ENCODE data around the gene RALGPS1. TPM values are rescaled to one million over a fixed set of nuclear protein-coding genes. Genes with fewer than 3 reads are reported as not detected.

Gene RALGPS1
- total RNA-seq, 6 donors from 2014 or later, result 12.3 to 52.4 (median 17.1) TPM

DNA sequence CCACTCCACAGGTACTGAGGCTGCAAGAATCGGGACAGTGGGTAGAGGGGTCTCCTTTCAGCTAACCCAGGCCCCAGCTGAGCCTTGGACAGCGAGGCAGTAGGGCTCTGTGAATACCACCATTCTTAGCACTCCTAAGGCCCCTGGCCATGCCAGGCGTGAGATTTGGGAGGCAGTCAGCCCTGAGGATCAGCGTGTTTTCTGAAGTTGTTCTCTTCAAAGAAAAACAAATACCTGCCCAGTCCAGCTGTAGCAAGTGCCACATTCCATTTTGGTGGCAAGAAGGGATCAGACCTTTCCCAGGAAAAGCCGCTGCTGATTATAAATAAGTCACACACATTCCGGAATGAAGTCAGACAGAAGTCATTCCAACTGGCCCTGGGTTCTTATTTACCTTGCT lies 47.8 kb downstream of the RALGPS1 start:
- ATAC-seq (ENCODE audit: low FRiP score in 2 of 2) (peak in 1 of 2 donors; percentile 68), DNase-seq (no peak)
- 65 to 84% methylated on average over 5 to 6 of the region's 6 CpGs for WGBS, 2 donors
- no peak for TF ChIP-seq POLR2AphosphoS5 (IDR thresholded peaks at IDR 0.05)
- TF ChIP-seq EP300 (IDR thresholded peaks at IDR 0.05), result no peak
- TF ChIP-seq, protein P1, sequence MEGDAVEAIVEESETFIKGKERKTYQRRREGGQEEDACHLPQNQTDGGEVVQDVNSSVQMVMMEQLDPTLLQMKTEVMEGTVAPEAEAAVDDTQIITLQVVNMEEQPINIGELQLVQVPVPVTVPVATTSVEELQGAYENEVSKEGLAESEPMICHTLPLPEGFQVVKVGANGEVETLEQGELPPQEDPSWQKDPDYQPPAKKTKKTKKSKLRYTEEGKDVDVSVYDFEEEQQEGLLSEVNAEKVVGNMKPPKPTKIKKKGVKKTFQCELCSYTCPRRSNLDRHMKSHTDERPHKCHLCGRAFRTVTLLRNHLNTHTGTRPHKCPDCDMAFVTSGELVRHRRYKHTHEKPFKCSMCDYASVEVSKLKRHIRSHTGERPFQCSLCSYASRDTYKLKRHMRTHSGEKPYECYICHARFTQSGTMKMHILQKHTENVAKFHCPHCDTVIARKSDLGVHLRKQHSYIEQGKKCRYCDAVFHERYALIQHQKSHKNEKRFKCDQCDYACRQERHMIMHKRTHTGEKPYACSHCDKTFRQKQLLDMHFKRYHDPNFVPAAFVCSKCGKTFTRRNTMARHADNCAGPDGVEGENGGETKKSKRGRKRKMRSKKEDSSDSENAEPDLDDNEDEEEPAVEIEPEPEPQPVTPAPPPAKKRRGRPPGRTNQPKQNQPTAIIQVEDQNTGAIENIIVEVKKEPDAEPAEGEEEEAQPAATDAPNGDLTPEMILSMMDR (IDR thresholded peaks at IDR 0.05), result no peak
- no peak for TF ChIP-seq POLR2A (IDR thresholded peaks at IDR 0.05)
- no peak overlapping the region for H3K4me3 ChIP-seq
- H3K27ac ChIP-seq, result peak overlapping the region; percentile 50 to 72 (median 55)
- no peaks in the 10 kb centered on the region for H3K27me3 ChIP-seq
- H3K9me3 ChIP-seq, result no peaks in the 10 kb centered on the region
- H3K4me1 ChIP-seq, result peaks cover 4 to 38% (median 13%) of the 10 kb centered on the region in 4 donors
- H3K36me3 ChIP-seq, result no peaks in the 10 kb centered on the region

DNA sequence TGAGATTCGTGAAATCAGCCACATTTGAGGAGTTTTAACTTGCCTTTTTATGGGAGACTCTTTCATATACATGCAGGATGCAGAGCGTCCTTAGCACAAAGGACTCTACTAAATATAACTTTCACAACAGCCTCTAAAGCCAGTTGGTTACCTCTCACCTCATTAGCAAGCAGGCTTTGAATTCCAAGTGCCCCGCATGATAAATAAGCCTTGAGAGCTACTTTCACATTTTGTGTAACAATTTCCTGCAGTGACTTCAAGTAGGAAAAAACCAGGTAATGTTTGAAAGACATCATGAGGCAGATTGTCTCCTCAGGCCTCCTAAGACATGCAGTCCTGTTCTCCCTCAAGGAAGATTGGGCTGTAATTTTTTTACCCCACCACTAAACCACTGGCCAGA lies 50.5 kb downstream of the RALGPS1 start:
- H3K9me3 ChIP-seq, result no peaks in the 10 kb centered on the region
- no peak overlapping the region for H3K4me3 ChIP-seq
- peaks cover 4 to 29% (median 11%) of the 10 kb centered on the region in 4 donors for H3K4me1 ChIP-seq
- no peaks in the 10 kb centered on the region for H3K27me3 ChIP-seq
- WGBS, 2 donors, result 54 to 67% methylated on average over 3 of the region's 3 CpGs
- H3K36me3 ChIP-seq, result no peaks in the 10 kb centered on the region
- DNase-seq, result peak in 1 of 2 donors; percentile 49
- TF ChIP-seq EP300 (IDR thresholded peaks at IDR 0.05), result peak in 1 of 4 donors; percentile 30
- TF ChIP-seq, protein P1 (IDR thresholded peaks at IDR 0.05), result no peak
- ATAC-seq (ENCODE audit: low FRiP score in 2 of 2), result peak in 1 of 2 donors; percentile 63
- peak overlapping the region; percentile 3 to 57 (median 31) for H3K27ac ChIP-seq

DNA sequence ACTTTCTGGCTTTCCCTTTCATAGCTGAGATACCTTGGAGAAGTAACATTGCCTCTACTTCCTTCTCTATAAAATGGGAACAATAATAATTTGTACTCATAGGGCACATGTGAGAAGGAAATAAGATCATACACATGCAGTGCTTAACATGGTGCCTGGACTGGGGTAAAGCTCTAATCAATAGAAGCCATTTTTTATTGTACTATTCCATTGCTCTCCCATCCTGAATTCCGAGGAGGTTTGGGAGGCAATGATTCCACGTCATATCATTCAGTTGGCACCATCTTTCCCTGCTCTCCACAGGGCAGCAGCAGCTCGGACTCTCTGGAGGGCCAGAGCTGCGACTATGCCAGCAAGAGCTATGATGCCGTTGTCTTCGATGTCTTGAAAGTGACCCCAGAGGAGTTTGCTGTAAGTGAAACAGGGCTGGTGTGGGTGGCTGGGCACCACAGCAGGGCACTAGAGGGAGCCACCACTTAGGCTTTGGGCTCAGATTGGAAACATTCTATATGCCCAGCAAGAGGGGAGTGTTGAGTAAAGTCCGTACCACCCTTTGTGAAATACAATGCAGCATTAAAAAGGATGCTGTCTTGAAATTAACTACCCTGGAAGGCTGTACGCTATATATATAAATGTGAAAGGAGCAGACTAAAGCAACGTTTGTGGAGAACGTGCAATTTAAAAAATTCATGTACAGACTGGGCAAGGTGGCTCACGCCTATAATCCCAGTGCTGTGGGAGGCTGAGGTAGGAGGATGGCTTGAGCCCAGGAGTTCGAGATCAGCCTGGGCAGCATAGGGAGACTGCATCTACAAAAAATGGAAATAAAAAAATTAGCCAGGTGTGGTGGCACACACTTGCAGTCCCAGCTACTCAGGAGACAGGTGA lies 51.2 kb downstream of the RALGPS1 start:
- Histone ChIP-seq H3K4me3 (no peak overlapping the region), H3K4me1 (peaks cover 4 to 29% (median 11%) of the 10 kb centered on the region in 4 donors), H3K27me3 (no peaks in the 10 kb centered on the region), H3K36me3 (no peaks in the 10 kb centered on the region), H3K9me3 (no peaks in the 10 kb centered on the region), H3K27ac (peak overlapping the region; percentile 3 to 57 (median 31))
- TF ChIP-seq POLR2AphosphoS5 (IDR thresholded peaks at IDR 0.05) (no peak), POLR2A (IDR thresholded peaks at IDR 0.05) (no peak), EP300 (IDR thresholded peaks at IDR 0.05) (no peak)
- TF ChIP-seq, protein P1 (IDR thresholded peaks at IDR 0.05), result peak; percentile 48 to 66 (median 54)
- 77 to 86% methylated on average over 12 of the region's 12 CpGs for WGBS, 2 donors
- no peak for DNase-seq
- ATAC-seq (ENCODE audit: low FRiP score in 2 of 2), result peak; percentile 50 to 75

DNA sequence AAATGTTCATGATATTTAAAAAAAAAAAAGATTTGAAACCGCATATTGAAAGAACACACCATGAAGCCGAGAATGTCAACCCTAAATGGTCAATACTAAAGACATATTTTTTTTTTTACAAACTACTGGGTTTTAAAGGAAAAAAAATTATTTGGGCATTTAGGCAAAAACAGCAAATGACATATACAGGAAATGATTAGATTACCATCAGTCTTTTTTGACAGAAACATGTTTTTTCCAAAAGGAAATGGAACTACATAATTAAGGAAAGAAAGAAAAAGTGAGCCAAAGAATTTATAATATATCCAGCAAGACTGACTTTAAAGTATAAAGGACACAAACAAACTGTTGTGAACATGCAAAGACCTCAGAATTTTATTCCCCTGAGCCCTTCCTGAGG lies 56.7 kb downstream of the RALGPS1 start:
- H3K27ac ChIP-seq, result no peak overlapping the region
- no peak for DNase-seq
- ATAC-seq (ENCODE audit: low FRiP score in 2 of 2), result no peak
- no peaks in the 10 kb centered on the region for H3K9me3 ChIP-seq
- TF ChIP-seq EP300 (IDR thresholded peaks at IDR 0.05), result no peak
- TF ChIP-seq, protein P1 (IDR thresholded peaks at IDR 0.05), result no peak
- TF ChIP-seq POLR2AphosphoS5 (IDR thresholded peaks at IDR 0.05), result no peak
- no peak for TF ChIP-seq POLR2A (IDR thresholded peaks at IDR 0.05)
- 99% methylated on average over 2 of the region's 2 CpGs for WGBS, 2 donors
- no peak overlapping the region for H3K4me3 ChIP-seq
- H3K4me1 ChIP-seq, result peaks cover 0 to 7% (median 5%) of the 10 kb centered on the region in 4 donors
- H3K36me3 ChIP-seq, result no peaks in the 10 kb centered on the region
- H3K27me3 ChIP-seq, result no peaks in the 10 kb centered on the region
